H9 (cell line): ENCODE results near the gene SSUH2. TPM values are rescaled to one million over a fixed set of nuclear protein-coding genes. Genes with fewer than 3 reads are reported as not detected.
"Not testable (repeated sequence)": the region's sequence is repeated elsewhere in the genome, so short reads cannot be mapped to it uniquely, and the experiment has no call there.

ENCODE experiments used
- DNase-seq: peaks from one replicate; pipeline ENCODE4 v3.0.0-alpha.2; 2017
- H2AFZ ChIP-seq: one replicate; pipeline ENCODE4 v1.6.1; 2013; ENCODE audit warnings: mild to moderate bottlenecking, low read length, control low read depth, moderate library complexity
- H2AK5ac ChIP-seq: 2 replicates; pipeline ENCODE4 v1.6.1; 2013; ENCODE audit warnings: low read length, control low read depth, mixed read lengths; ENCODE audit not compliant: insufficient read length
- H2BK120ac ChIP-seq: one replicate; pipeline ENCODE4 v1.6.1; 2013; ENCODE audit warnings: low read depth, mild to moderate bottlenecking, low read length, control low read depth, inconsistent platforms; ENCODE audit not compliant: poor library complexity, severe bottlenecking
- H2BK12ac ChIP-seq: 2 replicates; pipeline ENCODE4 v1.6.1; 2013; ENCODE audit warnings: low read length, control low read depth, mixed read lengths, low read depth; ENCODE audit not compliant: insufficient read length
- H2BK15ac ChIP-seq: 2 replicates; pipeline ENCODE4 v1.6.1; 2013; ENCODE audit warnings: low read depth, low read length, control low read depth
- H2BK20ac ChIP-seq: one replicate; pipeline ENCODE4 v1.6.1; 2013; ENCODE audit warnings: low read depth, mild to moderate bottlenecking, low read length, control low read depth, inconsistent platforms; ENCODE audit not compliant: poor library complexity, severe bottlenecking
- H2BK5ac ChIP-seq: 2 replicates; pipeline ENCODE4 v1.6.1; 2013; ENCODE audit warnings: low read length, control low read depth, mixed read lengths; ENCODE audit not compliant: insufficient read length
- H3K14ac ChIP-seq: 2 replicates; pipeline ENCODE4 v1.6.1; 2013; ENCODE audit warnings: low read length, control low read depth; ENCODE audit not compliant: insufficient read depth
- H3K18ac ChIP-seq: 2 replicates; pipeline ENCODE4 v1.6.1; 2013; ENCODE audit warnings: low read depth, mild to moderate bottlenecking, mixed read lengths, low read length, control low read depth; ENCODE audit not compliant: insufficient read length
- H3K23ac ChIP-seq: 2 replicates; pipeline ENCODE4 v1.6.1; 2013; ENCODE audit warnings: low read length, control low read depth, mixed read lengths, low read depth; ENCODE audit not compliant: insufficient read length
- H3K23me2 ChIP-seq: 2 replicates; pipeline ENCODE4 v1.6.1; 2013; ENCODE audit warnings: low read depth, mild to moderate bottlenecking, mixed read lengths, low read length, control low read depth; ENCODE audit not compliant: insufficient read length, poor library complexity, severe bottlenecking
- H3K27ac ChIP-seq: 2 replicates; pipeline ENCODE4 v1.5.1; 2013; ENCODE audit warnings: low read length, control low read depth, mixed read lengths, low read depth; ENCODE audit not compliant: insufficient read length
- H3K27me3 ChIP-seq: 2 replicates; pipeline ENCODE4 v1.6.1; 2013; ENCODE audit warnings: low read length, control low read depth, inconsistent platforms; ENCODE audit not compliant: insufficient read depth
- H3K4ac ChIP-seq: 2 replicates; pipeline ENCODE4 v1.6.1; 2013; ENCODE audit warnings: low read depth, mild to moderate bottlenecking, control low read depth, inconsistent platforms, low read length, moderate library complexity
- H3K4me1 ChIP-seq: 2 replicates; pipeline ENCODE4 v1.6.1; 2013; ENCODE audit warnings: low read length, control low read depth, inconsistent platforms; ENCODE audit not compliant: insufficient read depth
- H3K4me2 ChIP-seq: 2 replicates; pipeline ENCODE4 v1.6.1; 2013; ENCODE audit warnings: low read length, control low read depth, mixed read lengths; ENCODE audit not compliant: insufficient read length, insufficient read depth
- H3K56ac ChIP-seq: 2 replicates; pipeline ENCODE4 v1.6.1; 2013; ENCODE audit warnings: low read depth, mild to moderate bottlenecking, mixed read lengths, low read length, control low read depth; ENCODE audit not compliant: insufficient read length
- H3K79me1 ChIP-seq: 2 replicates; pipeline ENCODE4 v1.6.1; 2013; ENCODE audit warnings: low read depth, mild to moderate bottlenecking, moderate library complexity, low read length, control low read depth, inconsistent platforms; ENCODE audit not compliant: insufficient read depth, poor library complexity, severe bottlenecking
- H3K79me2 ChIP-seq: 2 replicates; pipeline ENCODE4 v1.6.1; 2013; ENCODE audit warnings: low read length, control low read depth, inconsistent platforms; ENCODE audit not compliant: insufficient read depth
- H3K9ac ChIP-seq: 2 replicates; pipeline ENCODE4 v1.6.1; 2013; ENCODE audit warnings: low read length, control low read depth, mixed read lengths; ENCODE audit not compliant: insufficient read length; ENCODE audit errors: extremely low read depth
- H3K9me3 ChIP-seq: one replicate; pipeline ENCODE4 v1.6.1; 2013; ENCODE audit warnings: low read depth, low read length, inconsistent platforms; ENCODE audit not compliant: control insufficient read depth
- H3T11ph ChIP-seq: one replicate; pipeline ENCODE4 v1.6.1; 2013; ENCODE audit warnings: mild to moderate bottlenecking, low read length, control low read depth, inconsistent platforms
- H4K20me1 ChIP-seq: one replicate; pipeline ENCODE4 v1.6.1; 2013; ENCODE audit not compliant: control insufficient read depth, insufficient read length, insufficient read depth
- H4K5ac ChIP-seq: 2 replicates; pipeline ENCODE4 v1.6.1; 2013; ENCODE audit warnings: low read depth, mild to moderate bottlenecking, mixed read lengths, low read length, control low read depth; ENCODE audit not compliant: insufficient read length
- H4K8ac ChIP-seq: replicated peaks from 2 replicates; pipeline ENCODE4 v1.6.1; 2013; ENCODE audit warnings: low read length, control low read depth, mixed read lengths, low read depth; ENCODE audit not compliant: insufficient read length
- H4K91ac ChIP-seq: 2 replicates; pipeline ENCODE4 v1.6.1; 2013; ENCODE audit warnings: low read depth, mild to moderate bottlenecking, moderate library complexity, mixed read lengths, low read length, control low read depth; ENCODE audit not compliant: insufficient read length
- H3K27ac Mint-ChIP-seq, 3 experiments: 2 replicates in 2 of 3; 3 replicates in 1 of 3; pipeline ENCODE4 v1.8.0; 2020 to 2021; ENCODE audit warnings: mixed read lengths in 3 of 3, mild to moderate bottlenecking in 1 of 3, moderate library complexity in 1 of 3
- H3K27me3 Mint-ChIP-seq: 2 replicates; pipeline ENCODE4 v1.8.0; 2021; ENCODE audit warnings: low read depth, mild to moderate bottlenecking, moderate library complexity, mixed read lengths
- H3K36me3 Mint-ChIP-seq, 3 experiments: 2 replicates in 2 of 3; 3 replicates in 1 of 3; pipeline ENCODE4 v1.8.0; 2020 to 2021; ENCODE audit warnings: low read depth in 3 of 3, mixed read lengths in 3 of 3; ENCODE audit not compliant: insufficient read depth in 1 of 3
- H3K4me1 Mint-ChIP-seq, 2 experiments: 2 replicates each; pipeline ENCODE4 v1.8.0; 2020; ENCODE audit warnings: mixed read lengths in 2 of 2
- H3K4me3 Mint-ChIP-seq, 2 experiments: 2 replicates in 1 of 2; 3 replicates in 1 of 2; pipeline ENCODE4 v1.8.0; 2020 to 2021; ENCODE audit warnings: mild to moderate bottlenecking in 2 of 2, mixed read lengths in 2 of 2, moderate library complexity in 1 of 2
- H3K9me3 Mint-ChIP-seq, 2 experiments: 2 replicates in 1 of 2; 3 replicates in 1 of 2; pipeline ENCODE4 v1.8.0; 2020; ENCODE audit warnings: mild to moderate bottlenecking in 2 of 2, mixed read lengths in 2 of 2, moderate library complexity in 1 of 2
- WGBS: extraction: QIAGEN DNeasy Blood & Tissue Kit; methylation state at CpG from one replicate; pipeline ENCODE4 v1.1.7; 2013; ENCODE audit warnings: missing lambda C conversion rate, low lambda C conversion rate, mixed read lengths; ENCODE audit not compliant: insufficient read length; ENCODE audit errors: extremely low coverage; 5-methylcytosine and 5-hydroxymethylcytosine counted together
- total RNA-seq: library from RNA; stranded (reverse); gene quantifications from 2 replicates; pipeline ENCODE4 v1.2.1, GENCODE V29; 2021
- TF ChIP-seq, protein P1 (sequence below): fragments of 200-600 bp; sonication (generic); conservative IDR thresholded peaks from 3 replicates; pipeline ENCODE4 v1.8.0; 2021; ENCODE audit warnings: antibody characterized with exemption, mild to moderate bottlenecking

SSUH2 gene
- total RNA-seq, 1 experiment from 2014 or later = 0.61 TPM

DNA sequence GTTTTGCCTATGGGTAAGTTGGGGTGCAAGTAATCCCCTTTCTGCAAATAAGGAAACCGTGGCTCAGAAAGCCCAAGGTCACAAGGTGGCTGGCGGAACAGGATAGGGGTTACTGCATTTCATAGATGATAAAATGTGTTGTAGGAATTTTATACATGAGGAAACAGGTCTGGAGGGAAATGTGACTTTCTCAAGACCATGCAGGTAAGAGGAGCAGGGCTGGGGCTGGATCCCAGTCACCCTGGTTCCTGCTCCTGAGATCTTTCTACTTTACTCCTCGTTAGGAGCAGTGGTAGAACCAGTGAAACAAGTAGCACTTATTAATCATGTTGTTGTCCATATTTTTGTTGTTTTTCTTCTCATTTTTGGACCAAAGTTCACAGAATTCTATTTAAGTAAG lies 63.2 kb downstream of the SSUH2 start:
- Histone ChIP-seq H3K79me2 (no peaks in the 10 kb centered on the region), H3K56ac (no peak overlapping the region), H3K14ac (no peak overlapping the region), H2AFZ (no peak overlapping the region), H4K20me1 (no peaks in the 10 kb centered on the region), H2AK5ac (no peak overlapping the region), H4K91ac (no peak overlapping the region), H2BK5ac (no peak overlapping the region), H3K23me2 (no peaks in the 10 kb centered on the region), H4K5ac (no peak overlapping the region), H3K18ac (no peak overlapping the region), H3K27ac (no peak overlapping the region), H3K9ac (no peak overlapping the region), H3K4me1 (no peaks in the 10 kb centered on the region), H3K4ac (no peak overlapping the region), H3K23ac (no peak overlapping the region), H4K8ac (no peak overlapping the region), H3T11ph (no peak overlapping the region), H2BK20ac (no peak overlapping the region), H3K27me3 (no peaks in the 10 kb centered on the region), H3K79me1 (no peaks in the 10 kb centered on the region), H3K9me3 (no peaks in the 10 kb centered on the region), H2BK120ac (no peak overlapping the region), H2BK15ac (no peak overlapping the region), H2BK12ac (no peak overlapping the region), H3K4me2 (no peak overlapping the region)
- no CpG with 5 or more reads among the region's 3 CpGs for WGBS
- no peak for DNase-seq
- H3K27me3 Mint-ChIP-seq = no peaks in the 10 kb centered on the region
- no peak overlapping the region for H3K27ac Mint-ChIP-seq
- H3K36me3 Mint-ChIP-seq = no peaks in the 10 kb centered on the region
- no peaks in the 10 kb centered on the region for H3K9me3 Mint-ChIP-seq
- TF ChIP-seq, protein P1, sequence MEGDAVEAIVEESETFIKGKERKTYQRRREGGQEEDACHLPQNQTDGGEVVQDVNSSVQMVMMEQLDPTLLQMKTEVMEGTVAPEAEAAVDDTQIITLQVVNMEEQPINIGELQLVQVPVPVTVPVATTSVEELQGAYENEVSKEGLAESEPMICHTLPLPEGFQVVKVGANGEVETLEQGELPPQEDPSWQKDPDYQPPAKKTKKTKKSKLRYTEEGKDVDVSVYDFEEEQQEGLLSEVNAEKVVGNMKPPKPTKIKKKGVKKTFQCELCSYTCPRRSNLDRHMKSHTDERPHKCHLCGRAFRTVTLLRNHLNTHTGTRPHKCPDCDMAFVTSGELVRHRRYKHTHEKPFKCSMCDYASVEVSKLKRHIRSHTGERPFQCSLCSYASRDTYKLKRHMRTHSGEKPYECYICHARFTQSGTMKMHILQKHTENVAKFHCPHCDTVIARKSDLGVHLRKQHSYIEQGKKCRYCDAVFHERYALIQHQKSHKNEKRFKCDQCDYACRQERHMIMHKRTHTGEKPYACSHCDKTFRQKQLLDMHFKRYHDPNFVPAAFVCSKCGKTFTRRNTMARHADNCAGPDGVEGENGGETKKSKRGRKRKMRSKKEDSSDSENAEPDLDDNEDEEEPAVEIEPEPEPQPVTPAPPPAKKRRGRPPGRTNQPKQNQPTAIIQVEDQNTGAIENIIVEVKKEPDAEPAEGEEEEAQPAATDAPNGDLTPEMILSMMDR = no peak
- H3K4me1 Mint-ChIP-seq = 0 out of 4 replicates have a peak, but pooled peaks cover 2 to 8% of the 10 kb centered on the region in 2 experiments
- H3K4me3 Mint-ChIP-seq = no peak overlapping the region; a peak in 1 of 5 replicates

DNA sequence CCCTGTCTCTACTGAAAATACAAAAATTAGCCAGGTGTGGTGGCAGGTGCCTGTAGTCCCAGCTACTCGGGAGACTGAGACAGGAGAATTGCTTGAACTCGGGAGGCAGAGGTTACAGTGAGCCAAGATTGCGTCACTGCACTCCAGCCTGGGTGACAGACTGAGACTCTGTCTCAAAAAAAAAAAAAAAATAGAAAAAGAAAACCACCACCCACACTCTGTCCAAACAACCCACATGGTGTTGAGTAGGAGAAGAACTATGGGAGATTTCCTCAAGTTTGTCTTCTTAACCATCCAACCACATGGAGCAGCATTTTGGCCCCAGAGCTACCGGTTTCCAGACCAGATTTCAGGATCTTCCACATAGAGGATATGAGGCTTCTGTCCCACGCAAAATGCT lies 64.2 kb downstream of the SSUH2 start:
- not testable (repeated sequence) for H4K91ac ChIP-seq, H3K79me2 ChIP-seq, H3K18ac ChIP-seq, H3K36me3 Mint-ChIP-seq, H4K8ac ChIP-seq, DNase-seq, H2BK15ac ChIP-seq, H3K4me2 ChIP-seq, H4K20me1 ChIP-seq, H2AK5ac ChIP-seq, H3K9me3 Mint-ChIP-seq, H2BK5ac ChIP-seq, H3K79me1 ChIP-seq, H3K9me3 ChIP-seq, H3K23ac ChIP-seq, H2BK20ac ChIP-seq, H4K5ac ChIP-seq, H3K4ac ChIP-seq, H2BK120ac ChIP-seq, H3K4me3 Mint-ChIP-seq, H3K9ac ChIP-seq, H3K27ac ChIP-seq, H3K56ac ChIP-seq, H3K4me1 Mint-ChIP-seq, H3T11ph ChIP-seq, H2AFZ ChIP-seq, H3K4me1 ChIP-seq, H3K23me2 ChIP-seq, H3K14ac ChIP-seq, H3K27ac Mint-ChIP-seq, H3K27me3 ChIP-seq, H3K27me3 Mint-ChIP-seq, H2BK12ac ChIP-seq
- WGBS = no CpG with 5 or more reads among the region's 5 CpGs
